Stimulated activated CD8-positive, alpha-beta memory T cell treated with anti-CD3 and anti-CD28 coated beads, Interleukin-12 subunit alpha, Interleukin-12 subunit beta, amount 100 ng/mL, for 24 hours (primary cell): ENCODE data around the gene KLHDC7A.

Source experiments
- DNase-seq: peaks from one replicate; pipeline ENCODE4 v3.0.0-alpha.2; 2020; ENCODE audit errors: extremely low read depth

Gene KLHDC7A

DNA sequence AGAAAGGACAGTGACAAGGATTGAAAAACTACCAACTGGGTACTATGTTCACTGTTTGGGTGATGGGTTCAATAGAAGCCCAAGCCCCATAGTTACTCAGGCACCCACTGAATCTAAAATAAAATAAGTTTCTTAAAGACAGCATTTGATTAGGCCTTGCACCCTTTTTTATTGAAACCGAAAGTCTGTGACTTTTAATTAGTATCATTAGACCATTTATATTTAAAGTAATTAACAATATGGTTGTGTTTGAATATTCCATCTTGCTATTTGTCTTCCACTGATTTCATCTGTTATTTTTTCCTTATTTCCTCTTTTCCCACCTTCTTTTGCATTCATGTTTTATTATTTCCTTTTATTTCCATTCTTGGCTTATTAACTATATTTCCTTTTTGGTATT is 27.4 kb downstream of the KLHDC7A start:
- no peak for DNase-seq

DNA sequence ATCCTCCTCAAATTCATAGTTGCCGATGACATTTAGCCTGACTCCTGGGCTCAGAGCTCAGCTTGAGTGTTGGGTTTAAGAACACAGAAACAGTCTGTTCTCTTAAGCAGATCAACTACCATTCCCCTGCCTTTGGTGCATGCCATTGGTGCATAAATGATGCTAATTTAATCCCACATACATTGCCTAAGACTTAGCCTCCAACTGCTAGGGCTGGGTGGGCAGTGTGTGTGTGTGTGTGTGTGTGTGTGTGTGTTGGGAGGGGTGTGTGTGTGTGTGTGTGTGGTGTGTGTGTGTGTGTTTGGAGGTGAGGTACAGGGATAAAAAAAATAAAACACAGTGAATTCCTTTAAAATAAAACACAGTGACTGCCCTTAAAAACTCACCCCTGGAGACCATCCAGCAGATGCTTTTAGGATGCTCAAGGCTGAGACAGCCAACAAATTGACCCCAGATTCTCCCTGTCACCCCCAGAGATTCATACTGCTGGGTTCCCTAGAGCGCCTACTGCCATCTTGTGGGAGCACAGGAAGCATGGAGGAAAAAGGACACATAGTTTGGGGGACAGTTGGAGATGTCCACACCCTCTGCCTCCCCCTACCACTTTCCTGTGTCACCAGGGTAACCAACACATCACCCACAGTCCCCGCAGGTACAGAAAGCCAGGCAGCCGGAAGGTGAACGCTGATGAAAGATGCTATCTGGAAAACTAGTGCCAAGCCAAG is 30.6 kb downstream of the KLHDC7A start:
- no peak for DNase-seq

DNA sequence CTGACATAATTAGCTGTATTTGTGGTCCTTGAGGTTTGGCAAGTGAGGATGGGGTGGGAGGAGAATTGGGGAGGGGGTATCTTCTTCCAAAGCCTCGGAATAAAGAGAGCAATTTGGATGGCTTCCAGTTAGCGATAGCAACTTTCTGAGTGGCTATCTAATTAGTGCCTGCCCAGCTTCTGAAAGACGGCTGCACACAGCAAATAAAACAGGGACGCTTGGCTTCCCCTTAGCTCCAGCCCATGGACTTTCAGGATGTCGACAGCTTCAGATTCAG is 31.1 kb downstream of the KLHDC7A start:
- no peak for DNase-seq

DNA sequence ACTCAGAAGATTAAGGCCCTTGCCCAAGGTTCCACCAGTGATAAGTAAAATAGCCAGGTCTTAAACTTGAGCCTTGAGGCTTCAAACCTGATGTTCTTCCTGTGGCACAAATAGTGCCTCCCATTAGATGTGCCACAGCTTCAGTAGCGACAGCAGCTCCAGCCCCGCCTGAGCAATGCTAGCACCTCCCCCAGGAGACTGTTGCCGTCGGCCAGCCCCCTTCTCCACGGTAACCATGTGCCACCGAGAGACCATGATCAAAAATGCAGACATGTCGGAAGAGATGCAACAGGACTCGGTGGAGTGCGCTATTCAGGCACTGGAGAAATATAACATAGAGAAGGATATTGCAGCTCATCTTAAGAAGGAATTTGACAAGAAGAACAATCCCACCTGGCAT is 32.2 kb downstream of the KLHDC7A start:
- DNase-seq = no peak

DNA sequence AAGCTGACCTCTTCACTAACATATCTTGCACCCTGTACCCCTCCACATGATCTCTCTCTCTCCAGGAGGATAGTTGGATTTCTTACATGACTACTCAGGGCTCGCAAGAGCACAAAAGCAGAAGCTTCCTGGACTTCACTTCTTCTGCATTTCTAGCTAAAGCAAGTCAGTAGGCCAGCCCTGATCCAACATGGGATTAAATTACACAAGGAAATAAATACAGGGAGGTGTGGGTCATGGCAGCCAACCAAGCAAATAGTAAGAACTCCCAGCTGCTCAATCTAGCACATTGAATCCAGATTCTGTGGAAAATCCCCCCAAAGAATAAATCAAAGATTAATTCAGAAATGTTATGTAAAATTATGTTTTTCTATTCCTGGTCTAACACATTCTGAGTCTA is 33.3 kb downstream of the KLHDC7A start:
- DNase-seq = no peak

DNA sequence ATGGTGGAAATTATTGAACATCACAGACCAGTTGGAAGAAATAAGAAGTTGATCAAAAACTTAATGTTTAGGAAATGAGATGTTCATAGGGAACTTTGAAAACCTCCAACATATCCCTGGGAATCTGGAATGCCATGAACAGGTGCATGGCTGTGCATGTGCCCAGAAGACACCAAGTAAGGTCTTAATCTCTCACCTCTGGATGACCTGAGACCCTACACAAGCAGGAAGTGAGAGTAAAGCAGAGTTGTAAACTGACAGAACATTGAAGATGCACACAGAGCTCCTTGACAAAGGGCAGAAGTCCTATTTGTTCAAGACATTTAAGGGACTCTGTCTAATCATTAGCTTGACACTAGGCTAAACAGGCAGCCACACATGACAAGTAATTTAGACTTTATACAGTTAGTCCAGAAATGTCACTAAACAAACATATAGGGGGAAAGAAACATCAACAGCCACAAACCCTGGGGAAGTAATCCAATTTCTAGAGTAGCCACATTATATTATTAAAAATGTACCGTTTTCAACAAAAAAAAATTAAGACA is 34.5 kb downstream of the KLHDC7A start:
- DNase-seq = no peak

DNA sequence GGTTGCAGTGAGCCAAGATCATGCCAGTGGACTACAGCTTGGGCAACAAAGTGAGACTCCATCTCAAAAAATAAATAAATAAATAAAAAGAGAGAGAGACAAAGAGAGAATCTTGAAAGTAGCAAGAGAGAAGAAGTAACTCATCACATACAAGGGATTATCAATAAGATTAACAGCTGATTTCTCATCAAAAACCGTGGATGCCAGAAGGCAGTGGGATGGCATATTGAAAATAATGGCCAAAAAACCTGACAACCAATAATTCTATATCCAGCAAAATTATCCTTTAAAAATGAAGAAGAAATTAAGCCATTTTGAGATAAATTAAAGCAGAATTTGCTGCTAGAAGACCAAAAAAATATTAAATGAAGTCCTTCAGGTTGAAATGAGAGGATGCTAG is 35.7 kb downstream of the KLHDC7A start:
- no peak for DNase-seq

DNA sequence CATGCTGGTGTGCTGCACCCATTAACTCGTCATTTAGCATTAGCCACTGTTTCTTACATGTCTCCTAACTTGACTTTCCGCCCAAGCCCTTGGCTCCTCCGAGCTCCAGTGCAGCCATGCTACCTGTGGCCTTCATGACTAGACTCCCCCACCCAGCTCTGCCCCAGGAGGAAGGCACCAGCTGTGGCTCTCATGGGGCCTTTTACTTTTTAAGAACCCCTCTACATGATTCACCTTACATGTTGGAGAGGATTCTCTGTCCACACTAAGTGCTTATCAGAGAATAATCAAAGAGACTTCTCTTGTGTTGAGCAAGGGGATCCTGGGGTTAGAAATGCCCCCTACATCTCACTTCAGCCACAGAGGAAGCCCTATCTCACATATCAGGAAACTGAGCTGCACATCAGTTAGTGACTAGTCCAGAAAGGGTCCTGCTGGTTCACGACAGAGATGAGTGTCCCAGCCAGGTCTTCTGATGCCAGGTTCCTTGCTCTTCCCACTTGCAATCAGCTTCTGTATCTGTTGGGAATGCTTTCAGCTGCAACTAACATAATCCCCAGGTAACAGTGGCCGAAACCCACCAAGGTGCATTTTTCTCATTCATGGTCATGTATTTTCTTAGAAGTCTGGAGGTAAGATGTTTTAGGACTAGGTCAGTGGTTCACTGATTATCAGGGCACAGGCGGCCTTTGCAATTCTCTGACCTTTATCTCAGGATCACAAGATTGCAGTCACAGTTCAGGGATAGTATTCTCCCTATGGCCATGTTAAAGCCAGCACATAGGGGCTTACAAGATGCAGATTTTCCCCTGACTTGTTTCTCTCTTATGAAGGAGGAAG is 45.9 kb downstream of the KLHDC7A start:
- DNase-seq = no peak

DNA sequence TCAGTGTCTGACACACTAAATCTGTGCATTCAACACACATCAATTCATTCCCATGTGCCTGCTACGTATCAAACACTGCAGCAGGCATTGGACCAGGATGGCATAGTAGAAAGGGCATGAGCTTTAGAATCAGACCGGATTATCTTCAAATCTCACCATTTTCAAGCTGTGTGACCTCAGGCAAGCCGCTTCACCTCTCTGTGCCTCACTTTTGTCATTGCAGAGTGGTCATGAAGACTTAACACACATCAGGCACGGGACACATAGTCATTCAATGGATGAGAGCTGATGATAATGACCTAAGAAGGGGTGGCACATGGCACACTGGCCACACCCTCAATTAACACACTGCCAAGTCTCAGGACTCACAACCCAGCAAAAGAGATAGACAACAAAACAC is 46.8 kb downstream of the KLHDC7A start:
- no peak for DNase-seq

DNA sequence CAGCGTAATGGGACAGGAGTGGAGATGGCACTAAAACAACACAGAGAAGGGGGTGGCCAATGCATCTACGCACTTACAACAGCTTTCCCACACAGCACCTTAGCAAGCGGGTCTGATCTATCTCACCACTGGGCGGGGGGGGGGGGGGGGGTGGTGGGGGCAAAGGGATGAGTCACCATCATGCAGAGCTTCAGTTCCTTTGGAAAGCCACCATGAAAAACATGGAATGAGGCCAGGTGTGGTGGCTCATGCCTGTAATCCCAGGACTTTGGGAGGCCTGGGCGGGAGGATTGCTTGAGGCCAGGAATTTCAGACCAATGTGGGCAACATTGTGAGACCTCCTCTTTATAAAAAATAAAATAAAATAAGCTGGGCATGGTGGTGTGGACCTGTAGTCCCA is 47.2 kb downstream of the KLHDC7A start:
- DNase-seq = no peak

DNA sequence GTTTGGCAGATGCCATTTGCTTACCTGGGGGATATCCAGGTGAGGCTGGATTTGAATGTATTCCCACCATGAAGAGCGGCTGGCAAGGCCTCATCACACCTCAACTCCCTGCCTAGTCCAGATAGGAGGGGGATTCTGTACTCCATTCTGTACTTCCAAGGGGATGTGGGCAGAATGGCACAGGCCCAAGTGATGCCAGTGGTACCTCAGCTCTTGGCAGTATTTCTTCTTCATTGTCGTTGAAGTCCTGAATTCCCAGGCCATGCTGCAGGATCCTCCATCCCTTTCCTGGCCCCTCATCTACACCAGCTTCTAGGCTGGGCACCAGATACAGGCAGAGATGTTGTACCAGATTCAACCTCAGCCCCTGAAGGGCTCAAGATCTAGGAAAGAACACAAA is 47.9 kb downstream of the KLHDC7A start:
- DNase-seq = no peak

DNA sequence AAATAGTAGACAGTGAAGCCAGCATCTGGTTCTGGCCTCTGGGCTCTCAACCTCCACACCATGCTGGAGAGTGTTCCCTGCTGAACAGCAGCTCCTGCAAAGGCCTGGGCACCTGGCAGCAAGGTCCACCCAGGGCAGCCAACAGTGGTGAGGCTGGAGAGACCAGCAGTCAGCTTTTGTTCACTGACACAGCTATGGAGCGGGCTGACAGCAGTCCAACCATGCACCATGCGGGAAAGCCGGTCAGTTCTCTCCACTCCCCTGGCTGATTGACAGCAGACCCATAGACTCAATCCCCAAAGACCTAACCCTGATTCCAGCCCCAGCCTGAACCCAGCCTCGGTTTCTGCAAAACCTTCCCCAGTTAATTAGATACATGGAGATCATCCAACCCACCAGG is 49.0 kb downstream of the KLHDC7A start:
- no peak for DNase-seq

DNA sequence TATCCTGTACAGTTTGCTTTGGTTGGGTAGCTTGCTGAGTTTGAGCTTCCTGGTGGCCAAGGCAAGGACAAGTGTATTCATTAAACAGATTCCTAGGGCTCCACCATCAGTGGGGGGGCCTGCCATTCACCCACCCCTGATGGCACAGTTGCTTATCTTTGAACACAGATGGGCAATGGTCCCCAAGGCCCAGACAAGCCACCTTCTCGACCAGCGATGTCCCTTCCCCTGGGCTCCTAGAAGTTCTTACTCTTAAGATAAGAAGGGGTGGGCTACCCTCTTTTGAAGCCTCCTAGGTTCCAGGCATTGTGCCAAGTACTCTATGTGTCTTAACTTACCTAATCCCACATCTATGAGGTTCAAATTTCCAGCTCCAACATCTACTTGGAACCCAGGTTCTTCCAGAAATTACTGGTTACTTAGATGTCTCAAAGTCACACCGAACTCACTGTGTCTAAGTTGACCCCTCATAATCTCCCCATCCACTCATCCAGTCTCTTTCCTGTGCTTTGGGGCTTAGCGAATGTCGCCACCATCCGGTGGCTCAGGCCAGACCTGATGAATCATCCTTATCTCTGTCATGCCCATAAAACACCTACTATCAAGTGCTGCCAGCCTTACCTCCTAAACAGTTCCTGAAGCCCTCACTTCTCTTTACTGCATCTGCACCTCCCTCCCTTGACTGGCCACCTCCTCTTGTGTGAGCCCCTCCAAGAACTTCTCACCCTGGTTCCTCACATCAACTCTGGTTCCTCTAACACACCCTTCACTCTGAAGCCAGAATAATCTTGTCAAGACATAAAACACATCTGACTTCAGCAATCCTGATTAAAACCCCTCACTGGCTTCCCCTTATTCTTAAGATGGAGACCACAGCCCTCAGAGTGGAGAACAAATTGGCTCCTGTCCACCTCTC is 50.1 kb downstream of the KLHDC7A start:
- DNase-seq = no peak

DNA sequence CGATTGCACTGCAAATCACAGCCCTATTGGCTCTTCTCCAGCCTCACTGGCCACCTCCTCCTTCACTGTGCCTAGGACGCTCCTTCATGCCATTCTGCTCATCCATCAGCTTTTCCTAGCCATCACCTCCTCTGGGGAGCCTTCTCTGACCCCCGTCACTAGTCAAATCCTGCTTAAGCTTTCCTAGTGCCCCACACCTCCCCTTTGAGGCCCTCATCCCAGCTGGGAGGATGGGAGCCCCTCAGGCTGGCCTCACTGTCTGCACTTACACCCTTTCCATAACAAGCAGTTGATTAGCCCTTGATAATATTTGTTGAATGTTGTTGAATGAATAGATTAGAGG is 50.7 kb downstream of the KLHDC7A start:
- no peak for DNase-seq

DNA sequence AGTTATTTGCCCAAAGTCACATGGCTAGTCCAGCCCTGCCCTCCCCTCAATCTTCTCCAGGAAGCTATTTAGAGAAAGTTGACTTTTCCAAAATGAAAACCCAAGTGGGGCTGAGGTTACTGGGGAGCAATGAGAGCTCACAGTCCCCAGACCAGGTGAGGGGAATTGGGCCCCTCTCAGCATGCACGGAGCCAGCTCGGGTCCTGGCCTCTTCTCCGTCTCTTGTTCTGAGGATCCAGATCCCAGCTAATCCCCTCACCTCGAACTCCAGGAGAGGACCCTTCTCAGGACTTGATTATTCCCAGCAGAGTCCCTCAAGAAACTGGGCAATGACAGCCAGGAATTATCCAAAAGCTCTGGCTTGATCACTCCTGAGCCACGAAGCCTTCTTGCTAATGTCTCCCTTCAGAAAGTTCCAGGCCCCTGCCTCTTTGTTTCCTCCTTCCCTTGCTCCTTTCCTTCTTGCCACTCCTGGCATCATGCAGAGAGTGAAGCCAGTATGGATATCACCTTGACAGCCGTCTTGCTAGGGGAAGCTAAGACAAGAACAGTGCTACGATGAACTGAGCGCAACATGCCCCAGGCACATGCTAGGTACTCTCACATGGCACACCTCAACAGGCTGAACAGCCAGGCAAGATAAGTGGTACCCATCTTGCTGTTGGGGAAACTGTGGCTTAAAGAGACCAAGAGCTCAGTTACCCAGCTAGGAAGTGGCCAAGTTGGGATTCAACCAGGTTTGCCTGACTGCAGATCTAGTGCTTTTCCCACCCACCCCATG is 51.9 kb downstream of the KLHDC7A start:
- DNase-seq = no peak

DNA sequence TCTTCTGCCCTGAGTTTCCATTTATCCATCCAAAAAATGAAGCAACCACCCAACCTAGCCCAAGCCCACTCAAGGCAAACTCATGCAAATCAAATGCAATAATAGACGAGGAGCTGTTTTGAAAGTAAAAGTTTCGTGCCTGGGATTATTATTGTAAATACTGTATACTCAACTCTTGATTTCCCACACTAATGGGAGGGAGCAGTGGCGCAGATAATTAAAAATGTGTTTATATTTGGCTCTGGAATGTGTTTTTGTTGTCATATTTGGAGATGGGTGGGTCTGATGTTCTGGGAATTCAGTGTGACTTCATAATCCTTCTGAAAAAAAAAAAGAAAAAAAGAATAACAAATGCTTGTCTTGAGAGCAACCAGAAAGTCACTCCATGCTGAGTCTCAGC is 52.5 kb downstream of the KLHDC7A start:
- DNase-seq = no peak

DNA sequence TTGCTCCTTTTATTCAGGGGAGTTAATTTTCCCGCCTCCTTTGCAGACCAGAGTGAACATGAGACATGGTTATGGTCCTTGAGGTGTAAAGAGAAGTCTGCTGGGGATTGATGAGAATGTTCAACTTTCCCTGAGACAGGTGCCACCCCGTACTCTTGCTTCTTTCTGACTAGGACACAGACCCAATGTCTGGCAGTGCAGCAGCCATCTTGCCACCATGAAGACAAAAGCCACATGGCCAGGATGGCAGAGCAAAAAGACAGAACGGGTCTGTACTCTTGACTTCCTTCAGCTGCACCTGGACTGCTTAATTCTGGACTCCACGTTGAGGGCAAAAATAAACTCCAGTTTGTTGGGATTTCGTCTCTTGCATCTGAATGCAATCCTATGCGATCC is 54.1 kb downstream of the KLHDC7A start:
- no peak for DNase-seq
